Type B pancreatic cell (in vitro differentiated cells): ENCODE measurements around the gene ATP5PO. TPM values are rescaled to one million over a fixed set of nuclear protein-coding genes. Genes with fewer than 3 reads are reported as not detected.

Source experiments
- DNase-seq: peaks from one replicate; pipeline ENCODE4 v3.0.0; 2021; ENCODE audit warnings: mixed read lengths; ENCODE audit not compliant: unreplicated experiment; ENCODE audit errors: extremely low spot score
- H3K27ac Mint-ChIP-seq: 2 replicates; pipeline ENCODE4 v1.8.0; 2021; ENCODE audit warnings: mild to moderate bottlenecking, mixed read lengths
- H3K27me3 Mint-ChIP-seq: 2 replicates; pipeline ENCODE4 v1.8.0; 2021; ENCODE audit warnings: mixed read lengths
- H3K36me3 Mint-ChIP-seq: 2 replicates; pipeline ENCODE4 v1.8.0; 2021; ENCODE audit warnings: mixed read lengths
- H3K4me1 Mint-ChIP-seq: one replicate; pipeline ENCODE4 v1.8.0; 2021; ENCODE audit warnings: mixed read lengths; ENCODE audit not compliant: unreplicated experiment
- H3K4me3 Mint-ChIP-seq: 2 replicates; pipeline ENCODE4 v1.8.0; 2021; ENCODE audit warnings: mild to moderate bottlenecking, mixed read lengths
- H3K9me3 Mint-ChIP-seq: 2 replicates; pipeline ENCODE4 v1.8.0; 2021; ENCODE audit warnings: mixed read lengths
- total RNA-seq: library from RNA; stranded (reverse); gene quantifications from 2 replicates; pipeline ENCODE4 v1.2.1, GENCODE V29; 2021; ENCODE audit warnings: low replicate concordance
- TF ChIP-seq, protein P1 (sequence below): fragments of 200-600 bp; sonication (generic); conservative IDR thresholded peaks from 2 replicates; pipeline ENCODE4 v1.5.0; 2021; ENCODE audit warnings: antibody characterized with exemption, mild to moderate bottlenecking

The ATP5PO gene
- total RNA-seq, 1 donor from 2014 or later = 257 TPM

DNA sequence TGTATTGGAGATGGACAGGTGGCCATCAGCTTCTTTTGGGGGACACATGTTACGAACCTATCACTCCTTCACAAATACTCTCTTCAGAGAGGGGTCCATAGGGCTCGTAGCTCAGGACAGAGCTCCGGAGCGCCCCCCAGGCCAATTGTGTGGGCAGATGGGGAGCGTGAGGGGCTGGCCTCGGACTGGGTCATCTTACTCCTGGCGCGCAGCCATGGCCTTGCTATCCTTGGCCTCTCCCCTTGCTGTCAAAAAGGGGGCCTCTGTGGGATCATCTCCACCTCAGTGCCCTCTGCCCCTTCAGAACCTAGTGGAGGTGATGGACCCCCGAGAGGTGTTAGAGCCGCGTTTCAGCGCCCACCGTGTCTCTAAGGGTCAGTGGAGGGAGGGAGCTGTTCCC is 35.0 kb downstream of the ATP5PO start:
- H3K4me1 Mint-ChIP-seq = peaks cover 27% of the 10 kb centered on the region
- no peak overlapping the region for H3K27ac Mint-ChIP-seq
- no peaks in the 10 kb centered on the region for H3K27me3 Mint-ChIP-seq
- H3K36me3 Mint-ChIP-seq = no peaks in the 10 kb centered on the region
- H3K9me3 Mint-ChIP-seq = no peaks in the 10 kb centered on the region
- no peak for DNase-seq
- no peak overlapping the region for H3K4me3 Mint-ChIP-seq
- TF ChIP-seq, protein P1, sequence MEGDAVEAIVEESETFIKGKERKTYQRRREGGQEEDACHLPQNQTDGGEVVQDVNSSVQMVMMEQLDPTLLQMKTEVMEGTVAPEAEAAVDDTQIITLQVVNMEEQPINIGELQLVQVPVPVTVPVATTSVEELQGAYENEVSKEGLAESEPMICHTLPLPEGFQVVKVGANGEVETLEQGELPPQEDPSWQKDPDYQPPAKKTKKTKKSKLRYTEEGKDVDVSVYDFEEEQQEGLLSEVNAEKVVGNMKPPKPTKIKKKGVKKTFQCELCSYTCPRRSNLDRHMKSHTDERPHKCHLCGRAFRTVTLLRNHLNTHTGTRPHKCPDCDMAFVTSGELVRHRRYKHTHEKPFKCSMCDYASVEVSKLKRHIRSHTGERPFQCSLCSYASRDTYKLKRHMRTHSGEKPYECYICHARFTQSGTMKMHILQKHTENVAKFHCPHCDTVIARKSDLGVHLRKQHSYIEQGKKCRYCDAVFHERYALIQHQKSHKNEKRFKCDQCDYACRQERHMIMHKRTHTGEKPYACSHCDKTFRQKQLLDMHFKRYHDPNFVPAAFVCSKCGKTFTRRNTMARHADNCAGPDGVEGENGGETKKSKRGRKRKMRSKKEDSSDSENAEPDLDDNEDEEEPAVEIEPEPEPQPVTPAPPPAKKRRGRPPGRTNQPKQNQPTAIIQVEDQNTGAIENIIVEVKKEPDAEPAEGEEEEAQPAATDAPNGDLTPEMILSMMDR = no peak

DNA sequence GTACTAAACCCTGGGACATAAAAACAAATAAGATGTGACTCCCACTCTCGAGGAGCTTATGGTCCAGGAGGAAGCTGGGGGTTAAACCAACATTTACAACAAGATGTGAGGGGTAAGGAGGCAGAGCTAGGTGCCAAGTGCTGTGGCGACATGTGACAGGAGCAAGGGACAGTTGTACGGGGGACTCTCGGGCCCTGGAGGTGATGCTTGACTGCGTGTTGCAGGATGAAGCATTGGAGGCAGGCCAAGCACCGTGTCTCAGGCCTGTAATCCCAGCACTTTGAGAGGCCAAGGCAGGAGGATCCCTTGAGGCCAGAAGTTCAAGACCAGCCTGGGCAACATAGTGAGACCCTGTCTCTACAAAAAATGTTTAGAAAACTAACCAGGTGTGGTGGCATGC is 36.8 kb downstream of the ATP5PO start:
- Mint-ChIP-seq H3K4me1 (peaks cover 16% of the 10 kb centered on the region), H3K36me3 (no peaks in the 10 kb centered on the region), H3K27me3 (no peaks in the 10 kb centered on the region), H3K9me3 (no peaks in the 10 kb centered on the region), H3K4me3 (no peak overlapping the region), H3K27ac (no peak overlapping the region)
- TF ChIP-seq, protein P1 = no peak
- no peak for DNase-seq

DNA sequence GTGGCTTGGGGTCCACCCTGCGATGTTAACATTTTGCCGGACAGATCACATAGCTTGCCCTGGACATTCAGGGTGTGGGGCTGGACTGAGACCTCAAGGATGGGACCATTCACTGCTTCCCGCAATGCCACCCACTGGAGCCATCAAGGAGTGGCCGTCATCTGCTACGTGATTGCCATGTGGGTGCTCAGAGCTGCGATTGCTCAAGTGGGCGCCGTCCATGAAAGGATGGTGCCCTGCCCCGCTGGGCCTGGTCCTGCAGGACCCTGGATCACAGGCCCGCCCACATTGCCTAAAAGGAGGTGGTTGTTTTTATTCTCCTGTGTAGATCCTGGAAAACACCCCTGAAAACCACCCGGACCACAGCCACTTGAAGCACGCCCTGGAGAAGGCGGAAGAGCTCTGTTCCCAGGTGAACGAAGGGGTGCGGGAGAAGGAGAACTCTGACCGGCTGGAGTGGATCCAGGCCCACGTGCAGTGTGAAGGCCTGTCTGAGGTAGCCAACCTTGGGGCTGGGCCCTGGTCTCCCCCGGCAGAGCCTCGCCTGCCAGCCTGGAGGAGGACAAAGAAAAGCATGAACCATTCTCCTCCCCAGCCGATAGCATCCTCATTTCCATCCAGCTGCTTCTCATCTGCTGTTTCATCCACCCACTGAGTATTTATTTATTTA is 40.4 kb downstream of the ATP5PO start:
- DNase-seq = no peak
- no peak overlapping the region for H3K27ac Mint-ChIP-seq
- TF ChIP-seq, protein P1 = no peak
- H3K4me1 Mint-ChIP-seq = no peaks in the 10 kb centered on the region
- no peak overlapping the region for H3K4me3 Mint-ChIP-seq
- no peaks in the 10 kb centered on the region for H3K9me3 Mint-ChIP-seq
- H3K36me3 Mint-ChIP-seq = peaks cover under 1% of the 10 kb centered on the region
- H3K27me3 Mint-ChIP-seq = no peaks in the 10 kb centered on the region

DNA sequence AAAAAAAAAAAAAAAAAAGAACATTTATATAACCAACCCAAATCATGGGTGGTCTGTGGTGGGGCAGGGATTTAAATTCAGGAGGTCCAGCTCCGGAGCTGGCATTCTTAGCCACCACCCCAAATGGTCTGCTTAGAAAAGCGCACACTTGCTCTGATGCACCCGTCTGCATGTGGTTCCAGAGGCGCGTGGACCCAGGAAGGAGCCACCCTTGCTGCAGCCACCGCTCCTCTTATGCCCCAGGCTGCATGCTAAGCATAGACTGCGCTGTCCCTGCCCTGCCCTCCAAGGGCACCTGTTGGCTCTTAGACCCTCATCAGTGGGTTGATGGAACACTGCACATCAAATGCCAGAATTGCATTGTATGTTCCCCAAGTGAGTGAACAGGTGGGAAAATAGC is 41.4 kb downstream of the ATP5PO start:
- Mint-ChIP-seq H3K4me3 (no peak overlapping the region), H3K9me3 (no peaks in the 10 kb centered on the region)

GRCh38 chr21:33872881-33873515 is 42.6 kb downstream of the ATP5PO start:
- no peaks in the 10 kb centered on the region for H3K4me1 Mint-ChIP-seq
- no peak overlapping the region for H3K4me3 Mint-ChIP-seq
- no peaks in the 10 kb centered on the region for H3K27me3 Mint-ChIP-seq
- H3K9me3 Mint-ChIP-seq = no peaks in the 10 kb centered on the region
- H3K27ac Mint-ChIP-seq = no peak overlapping the region
- peaks cover 6% of the 10 kb centered on the region for H3K36me3 Mint-ChIP-seq
- TF ChIP-seq, protein P1 = no peak
- no peak for DNase-seq

More for the DNA sequence above, 41.4 kb downstream of the ATP5PO start:
- H3K4me1 Mint-ChIP-seq = no peaks in the 10 kb centered on the region
- no peaks in the 10 kb centered on the region for H3K27me3 Mint-ChIP-seq
- peaks cover 6% of the 10 kb centered on the region for H3K36me3 Mint-ChIP-seq
- no peak overlapping the region for H3K27ac Mint-ChIP-seq
- TF ChIP-seq, protein P1 = no peak
- DNase-seq = no peak
